Stomach (tissue), 9 donors: ENCODE measurements around the gene RHBDF1. TPM values are rescaled to one million over a fixed set of nuclear protein-coding genes. Genes with fewer than 3 reads are reported as not detected.
A peak's percentile ranks its signal among the peaks of the same experiment; 100 is the strongest.

Experiments
- DNase-seq, 2 donors: peaks; one replicate each; pipeline versions ENCODE4 v3.0.0 to v3.0.0-alpha.2; 2013 to 2019
- H3K27ac ChIP-seq, 5 donors: fragments of 200-600 bp in 4 of 5; sonication (generic) in 4 of 5; one replicate each; pipeline ENCODE4 v1.5.1; 2013 to 2019; ENCODE audit warnings: mild to moderate bottlenecking in 1 of 5, moderate library complexity in 1 of 5
- H3K27me3 ChIP-seq, 3 donors: fragments of 200-600 bp; sonication (generic); one replicate each; pipeline ENCODE4 v1.5.1; 2017 to 2019; ENCODE audit warnings: mixed run types in 1 of 3
- H3K36me3 ChIP-seq, 4 donors: fragments of 200-600 bp; sonication (generic); 1 replicate in 3 of 4; 2 replicates in 1 of 4; pipeline ENCODE4 v1.5.1; 2016 to 2019
- H3K4me1 ChIP-seq, 4 donors: fragments of 200-600 bp; sonication (generic); one replicate each; pipeline ENCODE4 v1.5.1; 2016 to 2019
- H3K4me3 ChIP-seq, 4 donors: fragments of 200-600 bp; sonication (generic) in 3 of 4; one replicate each; pipeline ENCODE4 v1.5.1; 2016 to 2019; ENCODE audit warnings: mild to moderate bottlenecking in 1 of 4
- H3K9me3 ChIP-seq, 4 donors: fragments of 200-600 bp; sonication (generic); one replicate each; pipeline ENCODE4 v1.5.1; 2016 to 2019
- CTCF ChIP-seq, 7 experiments: fragments of 450-650 bp in 4 of 7; fragments of 200-600 bp in 3 of 7; sonication (generic) in 3 of 7; IDR thresholded peaks; one replicate each; pipeline ENCODE4 v1.5.1; 2016 to 2019; ENCODE audit warnings: antibody characterized with exemption in 7 of 7, control low read depth in 2 of 7, mild to moderate bottlenecking in 1 of 7
- EP300 ChIP-seq: sonication (generic); formaldehyde crosslinking; IDR thresholded peaks from one replicate; pipeline ENCODE4 v1.6.1; 2017; ENCODE audit warnings: antibody characterized with exemption
- POLR2A ChIP-seq, 4 donors: fragments of 450-650 bp; IDR thresholded peaks; one replicate each; pipeline ENCODE4 v1.6.1; 2016; ENCODE audit warnings: antibody characterized with exemption in 4 of 4, control low read depth in 2 of 4, mild to moderate bottlenecking in 1 of 4, moderate library complexity in 1 of 4
- POLR2AphosphoS5 ChIP-seq, 3 donors: sonication (generic); formaldehyde crosslinking; IDR thresholded peaks; one replicate each; pipeline ENCODE4 v1.6.1; 2016; ENCODE audit warnings: antibody characterized with exemption in 3 of 3
- WGBS, 5 donors: extraction: QIAGEN DNeasy Blood & Tissue Kit in 3 of 5; methylation state at CpG; one replicate each; pipeline versions ENCODE4 v1.1.5 to v1.1.7; 2013 to 2018; 5-methylcytosine and 5-hydroxymethylcytosine counted together
- intact Hi-C: fragments of 100-400 bp; cut with DNase I; formaldehyde crosslinking; loops from one replicate; pipeline ENCODE4 v1.15.1; 2023; ENCODE audit warnings: low total_unique reads
- polyA plus RNA-seq, 3 donors: library from polyadenylated mRNA; stranded (reverse); fragments of 200-250 nt; gene quantifications; one replicate each; pipeline ENCODE4 v1.2.3, GENCODE V29; 2013
- total RNA-seq, 5 donors: library from RNA; depleted of rRNA; stranded (reverse); fragments of >200 nt; gene quantifications; one replicate each; pipeline versions ENCODE4 v1.1.0 to v1.2.3, GENCODE V29; 2014 to 2016
- donor health status: healthy with polysubstance abuse.
- donor health status: Bipolar disorder and iron deficiency.
- donor health status: healthy.

RHBDF1 gene
- total and polyA plus RNA-seq, 8 donors, result 10.2 to 185 (median 28.9) TPM

GRCh38 chr16:79151-80054 is 7.0 kb upstream of the RHBDF1 start:
- peak overlapping the region; percentile 70 to 91 (median 74) for H3K4me3 ChIP-seq
- H3K4me1 ChIP-seq, result peaks cover 42 to 68% (median 56%) of the 10 kb centered on the region in 4 donors
- no peak for DNase-seq
- no peak for TF ChIP-seq CTCF (IDR thresholded peaks at IDR 0.05)
- TF ChIP-seq POLR2A (IDR thresholded peaks at IDR 0.05), result no peak
- TF ChIP-seq POLR2AphosphoS5 (IDR thresholded peaks at IDR 0.05), result no peak
- no peak for TF ChIP-seq EP300
- H3K27me3 ChIP-seq, result no peaks in the 10 kb centered on the region
- no peaks in the 10 kb centered on the region for H3K9me3 ChIP-seq
- peaks cover 0 to 38% (median 31%) of the 10 kb centered on the region in 4 donors for H3K36me3 ChIP-seq
- peak overlapping the region in 4 of 5 donors; percentile 91 to 96 (median 95) for H3K27ac ChIP-seq
- 72 to 83% (median 74%) methylated on average over 29 to 32 of the region's 32 CpGs for WGBS, 5 donors
- intact Hi-C loops, result no loop called here

GRCh38 chr16:78444-79150 is 6.2 kb upstream of the RHBDF1 start:
- H3K27ac ChIP-seq, result peak overlapping the region; percentile 87 to 96 (median 95)
- H3K4me3 ChIP-seq, result peak overlapping the region; percentile 70 to 91 (median 74)
- WGBS, 5 donors, result 5 to 7% (median 6%) methylated on average over 13 to 36 of the region's 36 CpGs
- peak in 1 of 2 donors; percentile 69 for DNase-seq
- H3K4me1 ChIP-seq, result peaks cover 34 to 67% (median 55%) of the 10 kb centered on the region in 4 donors
- peaks cover 0 to 2% (median 0%) of the 10 kb centered on the region in 3 donors for H3K27me3 ChIP-seq
- H3K9me3 ChIP-seq, result no peaks in the 10 kb centered on the region
- TF ChIP-seq CTCF (IDR thresholded peaks at IDR 0.05) (no peak), POLR2A (IDR thresholded peaks at IDR 0.05) (no peak)
- H3K36me3 ChIP-seq, result peaks cover 0 to 31% (median 28%) of the 10 kb centered on the region in 4 donors
- intact Hi-C loops, result no loop called here

GRCh38 chr16:77807-78443 is 5.5 kb upstream of the RHBDF1 start, which contains the start of gene MPG:
Gene MPG (plus strand): TSS chr16:78225. CDS start chr16:78310, 85 bp downstream.
- H3K27me3 ChIP-seq, result peaks cover 0 to 8% (median 0%) of the 10 kb centered on the region in 3 donors
- peaks cover 34 to 67% (median 61%) of the 10 kb centered on the region in 4 donors for H3K4me1 ChIP-seq
- H3K9me3 ChIP-seq, result no peaks in the 10 kb centered on the region
- H3K27ac ChIP-seq, result peak within 1 kb of the TSS; percentile 87 to 96 (median 95)
- peaks cover 0 to 27% (median 23%) of the 10 kb centered on the region in 4 donors for H3K36me3 ChIP-seq
- peak within 1 kb of the TSS; percentile 70 to 91 (median 74) for H3K4me3 ChIP-seq
- peak; percentile 46 to 92 (median 86) for TF ChIP-seq POLR2AphosphoS5 (IDR thresholded peaks at IDR 0.05)
- TF ChIP-seq POLR2A (IDR thresholded peaks at IDR 0.05), result no peak
- intact Hi-C loops, result no loop called here
- peak; percentile 87 to 95 for DNase-seq
- whole genome bisulfite sequencing, 5 donors, result 0 to 1% (median 0%) methylated on average over 25 to 83 of the region's 83 CpGs; no CpG with 5 or more reads in 1 of the 5 donors

- Histone ChIP-seq H3K4me1 (peaks cover 34 to 69% (median 65%) of the 10 kb centered on the region in 4 donors), H3K4me3 (peak overlapping the region; percentile 70 to 91 (median 74)), H3K9me3 (no peaks in the 10 kb centered on the region), H3K27me3 (peaks cover 0 to 13% (median 0%) of the 10 kb centered on the region in 3 donors), H3K27ac (peak overlapping the region; percentile 87 to 96 (median 95)), H3K36me3 (peaks cover 0 to 21% (median 19%) of the 10 kb centered on the region in 4 donors)
- peak; percentile 39 to 87 for DNase-seq
- 3 to 13% (median 12%) methylated on average over 6 to 31 of the region's 31 CpGs for WGBS, 5 donors
- intact Hi-C loops, result no loop called here
- TF ChIP-seq POLR2A (IDR thresholded peaks at IDR 0.05), result no peak
- TF ChIP-seq POLR2AphosphoS5 (IDR thresholded peaks at IDR 0.05), result no peak
Measured at GRCh38 chr16:77273-77806, 4.9 kb upstream of the RHBDF1 start.
